Anterior cingulate cortex (tissue), 58 donors: ENCODE measurements around the gene HMGCS1.
"Not testable (repeated sequence)": the region's sequence is repeated elsewhere in the genome, so short reads cannot be mapped to it uniquely, and the experiment has no call there.

ENCODE experiments used
- DNase-seq, 58 donors: peaks; one replicate each; lab custom pipeline; 2025; lab: John Stamatoyannopoulos, UW

The HMGCS1 gene

GRCh38 chr5:43313854-43314457 is 744 bp upstream of the HMGCS1 start:
- peak in 14 of 58 donors; percentile 3 to 51 (median 14) for DNase-seq

GRCh38 chr5:43312699-43313034 is 545 bp downstream of the HMGCS1 start:
- DNase-seq: peak in 8 of 58 donors; percentile 20 to 61 (median 44)

GRCh38 chr5:43312076-43312661 is 1.0 kb downstream of the HMGCS1 start:
- DNase-seq: no peak

GRCh38 chr5:43309637-43310036 is 3.6 kb downstream of the HMGCS1 start:
- DNase-seq: no peak

- DNase-seq: no peak
These were observed 4.1 kb downstream of the HMGCS1 start for GRCh38 chr5:43309122-43309521.

GRCh38 chr5:43306954-43307353 is 6.3 kb downstream of the HMGCS1 start:
- not testable (repeated sequence) for DNase-seq

GRCh38 chr5:43305948-43306565 is 7.2 kb downstream of the HMGCS1 start:
- peak in 2 of 58 donors; percentile 22 to 30 for DNase-seq

GRCh38 chr5:43304525-43304924 is 8.7 kb downstream of the HMGCS1 start:
- no peak for DNase-seq

- DNase-seq: no peak
These were observed 10.0 kb downstream of the HMGCS1 start for GRCh38 chr5:43303242-43303641.

- no peak for DNase-seq
These were observed 10.7 kb downstream of the HMGCS1 start for GRCh38 chr5:43302481-43302880.

- no peak for DNase-seq
These were observed 11.5 kb downstream of the HMGCS1 start for GRCh38 chr5:43301653-43302091.

GRCh38 chr5:43300112-43300511 is 13.1 kb downstream of the HMGCS1 start:
- no peak for DNase-seq

- peak in 1 of 58 donors; percentile 7 for DNase-seq
These were observed 14.8 kb downstream of the HMGCS1 start for GRCh38 chr5:43298443-43298842.

GRCh38 chr5:43296835-43297234 is 16.4 kb downstream of the HMGCS1 start:
- DNase-seq: no peak

GRCh38 chr5:43295202-43295601 is 18.0 kb downstream of the HMGCS1 start:
- no peak for DNase-seq

- no peak for DNase-seq
These were observed 19.0 kb downstream of the HMGCS1 start for GRCh38 chr5:43294226-43294625.

GRCh38 chr5:43290726-43291125 is 22.5 kb downstream of the HMGCS1 start:
- DNase-seq: no peak

GRCh38 chr5:43288269-43288831 is 24.9 kb downstream of the HMGCS1 start:
- no peak for DNase-seq

GRCh38 chr5:43287493-43287892 is 25.7 kb downstream of the HMGCS1 start:
- no peak for DNase-seq

- DNase-seq: no peak
These were observed 26.6 kb downstream of the HMGCS1 start for GRCh38 chr5:43286623-43287022.

GRCh38 chr5:43281840-43282658 is 31.2 kb downstream of the HMGCS1 start:
- peak in 2 of 58 donors; percentile 4 to 9 for DNase-seq
